K562 treated with DMSO at 1 percent for 24 hours (cell line): ENCODE data around the gene BMP4. TPM values are rescaled to one million over a fixed set of nuclear protein-coding genes. Genes with fewer than 3 reads are reported as not detected.

Experiments used
- total RNA-seq: library from RNA; unstranded; fragments of 300-600 nt; gene quantifications from 2 replicates; pipeline ENCODE4 v1.2.3, GENCODE V29; 2022; ENCODE audit warnings: low read depth; ENCODE audit not compliant: insufficient read depth

BMP4 gene
- total RNA-seq: not detected in 2 replicates

DNA sequence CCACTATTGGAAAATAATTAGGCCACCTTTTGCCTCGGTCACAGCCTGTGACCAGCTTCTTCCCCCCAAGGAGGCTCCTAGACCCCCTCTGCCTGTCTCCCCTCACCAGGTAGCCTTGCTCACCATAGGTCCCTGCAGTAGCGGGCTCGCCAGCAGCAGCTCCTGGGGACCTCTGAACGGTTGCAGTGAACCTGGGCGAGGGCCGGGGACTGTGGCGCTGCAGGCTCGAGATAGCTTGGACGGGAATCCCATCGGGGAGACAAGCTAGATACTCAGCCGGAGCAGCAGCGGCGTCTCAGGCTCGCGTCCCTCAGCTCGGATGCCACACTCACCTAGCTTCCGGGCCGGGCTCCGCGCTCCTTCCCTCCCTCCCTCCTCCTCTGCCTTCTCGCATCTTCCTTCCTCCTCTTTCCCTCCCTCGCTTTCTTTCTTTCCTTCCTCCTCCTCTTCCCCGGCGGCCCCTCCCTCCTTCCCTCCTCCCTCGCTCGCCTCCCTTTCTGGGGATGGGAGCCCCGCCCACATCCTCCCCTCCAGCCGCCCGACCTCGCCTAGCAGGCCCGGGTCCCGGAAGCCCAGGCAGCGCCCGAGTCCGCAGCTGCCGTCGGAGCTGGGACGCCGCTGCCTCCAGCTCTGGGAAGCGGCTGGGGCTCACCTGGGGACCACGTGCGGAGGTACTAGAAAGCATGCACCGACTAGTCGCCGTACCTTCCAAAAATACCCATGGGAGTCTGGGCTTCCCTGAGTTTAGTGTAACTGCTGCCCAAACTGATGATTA lies at the start of gene BMP4:
Gene BMP4, minus strand, starts transcription at position 399 of the 775 bp plus-strand sequence. CDS start 4,603 bp downstream, outside the sequence.

